AG04449 (cell line): ENCODE results near the gene HDAC4.

Experiments
- CTCF ChIA-PET: fragments of 350-600 bp; formaldehyde crosslinking; extraction: SDS; loops from one replicate; lab custom pipeline; 2021; ENCODE audit warnings: antibody characterized with exemption; lab: Yijun Ruan, JAX
- POLR2A ChIA-PET: fragments of 400-600, 350-600 bp; formaldehyde crosslinking; extraction: SDS; loops from one replicate; lab custom pipeline; 2020; ENCODE audit warnings: antibody characterized with exemption, inconsistent platforms; lab: Yijun Ruan, JAX
- DNase-seq: peaks from one replicate; pipeline ENCODE4 v3.0.0-alpha.2; 2010; ENCODE audit warnings: low read depth, low spot score
- H3K4me3 ChIP-seq: 2 replicates; pipeline ENCODE4 v1.5.1; 2011; ENCODE audit warnings: low read depth, mild to moderate bottlenecking, control low read depth, low read length
- CTCF ChIP-seq: IDR thresholded peaks from one replicate; pipeline ENCODE4 v1.5.1; 2011; ENCODE audit warnings: mild to moderate bottlenecking, moderate library complexity, low read length, control low read depth, inconsistent platforms; ENCODE audit not compliant: insufficient read depth; ENCODE audit errors: missing control alignments

HDAC4 gene

GRCh38 chr2:239418918-239419317, 18.1 kb upstream of the HDAC4 start:
- DNase-seq = no peak
- H3K4me3 ChIP-seq = no peak overlapping the region
- ChIA-PET POLR2A (no interaction called here), CTCF (no interaction called here)
- no peak for TF ChIP-seq CTCF

GRCh38 chr2:239412905-239413603, 12.2 kb upstream of the HDAC4 start:
- ChIA-PET CTCF (no interaction called here), POLR2A (no interaction called here)
- TF ChIP-seq CTCF = no peak
- DNase-seq = no peak
- H3K4me3 ChIP-seq = no peak overlapping the region

- TF ChIP-seq CTCF = no peak
- ChIA-PET CTCF (no interaction called here), POLR2A (interaction anchor here (1.0 kb wide), 1 partner anchor 11 kb away, joined by 3 read pairs; the partner anchor contains the start of gene HDAC4)
- DNase-seq = no peak
- no peak overlapping the region for H3K4me3 ChIP-seq
These were observed 10.9 kb upstream of the HDAC4 start for GRCh38 chr2:239411549-239412319.

- CTCF ChIA-PET = no interaction called here
These were observed 10.3 kb upstream of the HDAC4 start for GRCh38 chr2:239411117-239411516.

GRCh38 chr2:239409976-239410375, 9.2 kb upstream of the HDAC4 start:
- no peak overlapping the region for H3K4me3 ChIP-seq
- CTCF ChIA-PET = no interaction called here
- TF ChIP-seq CTCF = no peak
- no peak for DNase-seq
- POLR2A ChIA-PET = no interaction called here

More at GRCh38 chr2:239411117-239411516, 10.3 kb upstream of the HDAC4 start:
- no peak overlapping the region for H3K4me3 ChIP-seq
- POLR2A ChIA-PET = no interaction called here
- TF ChIP-seq CTCF = no peak
- DNase-seq = no peak

- POLR2A ChIA-PET = no interaction called here
- DNase-seq = no peak
- H3K4me3 ChIP-seq = no peak overlapping the region
- CTCF ChIA-PET = no interaction called here
- TF ChIP-seq CTCF = no peak
These were observed 6.3 kb upstream of the HDAC4 start for GRCh38 chr2:239407112-239407511.
